Testis (tissue), 3 donors: ENCODE results near the gene SYNM. TPM values are rescaled to one million over a fixed set of nuclear protein-coding genes. Genes with fewer than 3 reads are reported as not detected.

ENCODE experiments used
- DNase-seq: peaks from one replicate; pipeline ENCODE4 v3.0.0-alpha.2; 2019
- H3K27ac ChIP-seq, 2 donors: fragments of 200-600 bp; sonication (generic); one replicate each; pipeline ENCODE4 v1.5.1; 2019
- H3K27me3 ChIP-seq: fragments of 200-600 bp; sonication (generic); one replicate; pipeline ENCODE4 v1.5.1; 2019
- H3K36me3 ChIP-seq: fragments of 200-600 bp; sonication (generic); one replicate; pipeline ENCODE4 v1.5.1; 2017; ENCODE audit warnings: low read depth; ENCODE audit errors: missing control alignments
- H3K4me1 ChIP-seq: fragments of 200-600 bp; sonication (generic); one replicate; pipeline ENCODE4 v1.5.1; 2019
- H3K4me3 ChIP-seq, 2 donors: fragments of 200-600 bp; sonication (generic); one replicate each; pipeline ENCODE4 v1.5.1; 2017 to 2019
- H3K9me3 ChIP-seq: fragments of 200-600 bp; sonication (generic); one replicate; pipeline ENCODE4 v1.5.1; 2017
- CTCF ChIP-seq, 3 experiments: fragments of 450-650 bp in 2 of 3; fragments of 200-600 bp in 1 of 3; sonication (generic) in 1 of 3; IDR thresholded peaks; one replicate each; pipeline ENCODE4 v1.5.1; 2016 to 2019; ENCODE audit warnings: antibody characterized with exemption in 3 of 3, mild to moderate bottlenecking in 2 of 3, moderate library complexity in 1 of 3
- POLR2A ChIP-seq: fragments of 450-650 bp; IDR thresholded peaks from one replicate; pipeline ENCODE4 v1.6.1; 2017; ENCODE audit warnings: antibody characterized with exemption, mild to moderate bottlenecking, moderate library complexity
- WGBS, 2 donors: methylation state at CpG; one replicate each; pipeline ENCODE4 v1.1.5; 2018; 5-methylcytosine and 5-hydroxymethylcytosine counted together
- intact Hi-C: fragments of 100-400 bp; cut with DNase I; formaldehyde crosslinking; loops from one replicate; pipeline ENCODE4 v1.15.1; 2023; ENCODE audit warnings: low total_unique reads
- polyA plus RNA-seq: library from polyadenylated mRNA; stranded (reverse); fragments of 350-450 nt; fragmentation: Illumina TruSeq; extraction: RNeasy Lipid Tissue Mini Kit (QIAGEN cat#74804); gene quantifications from one replicate; pipeline ENCODE4 v1.2.3, GENCODE V29; 2014; ENCODE audit warnings: low read depth, low replicate concordance; ENCODE audit not compliant: insufficient read depth
- total RNA-seq, 2 donors: library from RNA; depleted of rRNA; stranded (reverse); fragments of >200 nt; gene quantifications; one replicate each; pipeline ENCODE4 v1.2.3, GENCODE V29; 2016

SYNM gene
- total and polyA plus RNA-seq, 3 donors from 2014 or later: 10.0 to 17.9 (median 11.1) TPM

DNA sequence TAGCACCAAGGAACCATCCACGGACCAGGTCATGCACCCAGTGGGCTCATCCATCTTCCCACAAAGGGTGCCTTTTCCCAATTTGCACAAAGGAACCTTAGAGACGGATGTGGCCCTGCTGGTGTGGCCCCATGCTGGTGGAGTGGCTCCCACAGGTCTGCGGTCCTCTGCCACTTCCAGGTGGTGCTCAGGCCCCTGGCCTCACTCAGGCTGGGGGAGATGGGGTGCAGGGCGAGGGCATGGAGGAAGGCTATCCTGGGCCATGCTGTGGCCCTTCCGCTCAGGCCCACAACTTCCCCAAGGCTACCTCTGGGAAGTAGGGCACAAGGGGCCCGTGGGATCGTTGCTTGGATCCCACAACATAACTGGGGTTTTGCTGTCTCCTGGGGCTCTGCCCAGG lies 5.2 kb upstream of the SYNM start:
- intact Hi-C loops: no loop called here
- H3K27ac ChIP-seq: no peak overlapping the region
- H3K4me1 ChIP-seq: peaks cover 7% of the 10 kb centered on the region

DNA sequence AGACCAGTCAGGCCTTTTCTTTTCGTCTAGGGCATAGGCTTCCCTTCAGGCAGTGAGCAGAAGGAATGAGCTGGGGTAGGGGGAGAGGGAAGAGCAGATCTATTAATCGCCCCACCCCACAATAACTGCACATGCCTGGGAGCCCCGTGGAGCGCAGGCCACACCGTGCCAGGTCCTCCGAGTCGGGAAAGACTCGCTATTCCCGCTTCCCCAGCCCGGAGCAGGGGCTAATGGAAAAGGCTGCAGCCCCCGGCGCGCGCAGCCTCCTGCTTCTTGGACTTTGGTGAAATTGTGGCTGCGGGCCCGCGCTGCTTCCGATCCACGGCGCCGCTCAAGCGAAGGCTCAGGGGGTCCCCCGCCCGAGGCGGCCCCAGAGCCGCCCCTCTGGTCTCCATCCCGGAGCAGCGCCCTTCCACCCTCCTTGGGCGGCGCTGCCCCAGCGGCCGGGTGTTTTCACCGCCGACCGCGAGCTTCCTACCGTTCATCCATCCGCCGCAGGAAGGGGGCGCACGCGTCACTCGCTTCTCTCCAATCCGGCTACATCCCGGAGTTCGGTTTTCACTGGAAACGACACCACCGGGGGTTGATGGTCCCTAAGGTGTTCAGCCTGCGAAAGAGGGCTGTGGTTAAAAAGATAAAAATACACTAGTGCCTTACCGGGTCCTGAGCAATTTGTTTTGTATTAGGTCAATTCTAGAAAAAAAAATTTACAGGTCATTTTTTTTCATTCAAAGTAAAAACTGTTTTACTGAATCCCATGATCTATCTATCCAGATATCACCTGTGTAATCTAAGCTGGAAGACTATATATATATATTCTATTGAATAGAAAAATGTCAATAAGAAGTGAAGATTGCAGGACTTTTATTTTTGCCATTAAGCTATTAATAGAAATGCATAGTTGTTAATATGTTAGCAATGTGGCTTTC lies 4.4 kb upstream of the SYNM start:
- Histone ChIP-seq H3K4me1 (peaks cover 7% of the 10 kb centered on the region), H3K27ac (no peak overlapping the region)
- intact Hi-C loops: no loop called here

More for the DNA sequence above, 5.2 kb upstream of the SYNM start:
- TF ChIP-seq CTCF (IDR thresholded peaks at IDR 0.05) (no peak), POLR2A (no peak)
- no peak overlapping the region for H3K4me3 ChIP-seq
- H3K27me3 ChIP-seq: no peaks in the 10 kb centered on the region
- H3K9me3 ChIP-seq: no peaks in the 10 kb centered on the region
- no peak for DNase-seq
- 67 to 86% methylated on average over 4 to 7 of the region's 7 CpGs for WGBS, 2 donors
- H3K36me3 ChIP-seq: no peaks in the 10 kb centered on the region

DNA sequence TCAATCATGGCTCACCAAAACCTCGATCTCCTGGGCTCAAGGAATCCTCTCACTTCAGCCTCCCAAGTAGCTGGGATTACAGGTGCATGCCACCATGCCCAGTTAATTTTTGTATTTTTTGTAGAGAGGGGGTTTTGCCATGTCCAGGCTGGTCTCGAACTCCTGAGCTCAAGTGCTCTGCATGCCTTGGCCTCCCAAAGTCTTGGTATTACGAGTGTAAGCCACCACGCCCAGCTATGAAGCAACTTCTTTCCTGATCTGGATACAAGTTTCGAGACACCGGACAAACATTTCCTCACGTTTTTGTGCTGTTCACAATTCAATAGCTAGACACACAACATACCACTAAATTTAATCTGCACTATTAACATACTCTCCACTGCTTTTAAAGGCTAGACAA lies 3.4 kb upstream of the SYNM start:
- Histone ChIP-seq H3K4me3 (no peak overlapping the region), H3K9me3 (no peaks in the 10 kb centered on the region), H3K27ac (no peak overlapping the region), H3K27me3 (no peaks in the 10 kb centered on the region), H3K36me3 (no peaks in the 10 kb centered on the region), H3K4me1 (peaks cover 7% of the 10 kb centered on the region)
- TF ChIP-seq POLR2A (no peak), CTCF (IDR thresholded peaks at IDR 0.05) (no peak)
- intact Hi-C loops: no loop called here
- no peak for DNase-seq
- WGBS, 2 donors: 67 to 94% methylated on average over 7 of the region's 7 CpGs

More for the DNA sequence above, 4.4 kb upstream of the SYNM start:
- Histone ChIP-seq H3K36me3 (no peaks in the 10 kb centered on the region), H3K9me3 (no peaks in the 10 kb centered on the region), H3K27me3 (no peaks in the 10 kb centered on the region), H3K4me3 (peak overlapping the region; percentile 4 to 56)
- TF ChIP-seq CTCF (IDR thresholded peaks at IDR 0.05): peak; percentile 62 to 79 (median 77)
- TF ChIP-seq POLR2A: no peak
- peak; percentile 89 for DNase-seq
- 2 to 6% methylated on average over 34 to 47 of the region's 50 CpGs for WGBS, 2 donors

GRCh38 chr15:99102332-99103235 lies 2.3 kb upstream of the SYNM start:
- intact Hi-C loops: no loop called here
- Histone ChIP-seq H3K27ac (no peak overlapping the region), H3K27me3 (no peaks in the 10 kb centered on the region), H3K36me3 (no peaks in the 10 kb centered on the region), H3K4me3 (no peak overlapping the region), H3K9me3 (no peaks in the 10 kb centered on the region), H3K4me1 (peaks cover 7% of the 10 kb centered on the region)
- WGBS, 2 donors: 64 to 68% methylated on average over 10 to 13 of the region's 13 CpGs
- DNase-seq: no peak
- TF ChIP-seq CTCF (IDR thresholded peaks at IDR 0.05) (no peak), POLR2A (no peak)
